Skeletal muscle tissue (tissue), 4 donors: Measurements from ENCODE around the gene PYCARD. TPM values are rescaled to one million over a fixed set of nuclear protein-coding genes. Genes with fewer than 3 reads are reported as not detected.
A peak's percentile ranks its signal among the peaks of the same experiment; 100 is the strongest.
"Not testable (repeated sequence)": the region's sequence is repeated elsewhere in the genome, so short reads cannot be mapped to it uniquely, and the experiment has no call there.

Experiments used
- H3K27ac ChIP-seq: one replicate; pipeline ENCODE4 v1.7.0; 2013; ENCODE audit warnings: mild to moderate bottlenecking, low read depth, low read length, inconsistent platforms
- H3K27me3 ChIP-seq, 3 donors: one replicate each; pipeline ENCODE4 v1.7.0; 2013; ENCODE audit warnings: low read length in 3 of 3; ENCODE audit not compliant: control insufficient read depth in 3 of 3, insufficient read depth in 3 of 3
- H3K36me3 ChIP-seq, 3 donors: one replicate each; pipeline ENCODE4 v1.7.0; 2013; ENCODE audit warnings: low read length in 3 of 3; ENCODE audit not compliant: control insufficient read depth in 3 of 3, insufficient read depth in 3 of 3
- H3K4me1 ChIP-seq, 3 donors: one replicate each; pipeline ENCODE4 v1.7.0; 2013; ENCODE audit warnings: low read length in 3 of 3, mild to moderate bottlenecking in 3 of 3; ENCODE audit not compliant: control insufficient read depth in 3 of 3, insufficient read depth in 3 of 3
- H3K4me3 ChIP-seq, 3 donors: one replicate each; pipeline ENCODE4 v1.7.0; 2013; ENCODE audit warnings: low read length in 3 of 3
- H3K9ac ChIP-seq, 3 donors: one replicate each; pipeline ENCODE4 v1.7.0; 2013; ENCODE audit warnings: low read length in 3 of 3, mild to moderate bottlenecking in 3 of 3, moderate library complexity in 2 of 3, low read depth in 1 of 3
- H3K9me3 ChIP-seq, 3 donors: one replicate each; pipeline ENCODE4 v1.7.0; 2013; ENCODE audit warnings: low read length in 3 of 3; ENCODE audit not compliant: control insufficient read depth in 3 of 3
- total RNA-seq: library from RNA; depleted of rRNA; stranded (reverse); fragments of >200 nt; gene quantifications from one replicate; pipeline ENCODE4 v1.2.3, GENCODE V29; 2014
- donor health status: Osteomylitis.

PYCARD gene
- total RNA-seq, 1 donor from 2014 or later: 27.1 TPM

DNA sequence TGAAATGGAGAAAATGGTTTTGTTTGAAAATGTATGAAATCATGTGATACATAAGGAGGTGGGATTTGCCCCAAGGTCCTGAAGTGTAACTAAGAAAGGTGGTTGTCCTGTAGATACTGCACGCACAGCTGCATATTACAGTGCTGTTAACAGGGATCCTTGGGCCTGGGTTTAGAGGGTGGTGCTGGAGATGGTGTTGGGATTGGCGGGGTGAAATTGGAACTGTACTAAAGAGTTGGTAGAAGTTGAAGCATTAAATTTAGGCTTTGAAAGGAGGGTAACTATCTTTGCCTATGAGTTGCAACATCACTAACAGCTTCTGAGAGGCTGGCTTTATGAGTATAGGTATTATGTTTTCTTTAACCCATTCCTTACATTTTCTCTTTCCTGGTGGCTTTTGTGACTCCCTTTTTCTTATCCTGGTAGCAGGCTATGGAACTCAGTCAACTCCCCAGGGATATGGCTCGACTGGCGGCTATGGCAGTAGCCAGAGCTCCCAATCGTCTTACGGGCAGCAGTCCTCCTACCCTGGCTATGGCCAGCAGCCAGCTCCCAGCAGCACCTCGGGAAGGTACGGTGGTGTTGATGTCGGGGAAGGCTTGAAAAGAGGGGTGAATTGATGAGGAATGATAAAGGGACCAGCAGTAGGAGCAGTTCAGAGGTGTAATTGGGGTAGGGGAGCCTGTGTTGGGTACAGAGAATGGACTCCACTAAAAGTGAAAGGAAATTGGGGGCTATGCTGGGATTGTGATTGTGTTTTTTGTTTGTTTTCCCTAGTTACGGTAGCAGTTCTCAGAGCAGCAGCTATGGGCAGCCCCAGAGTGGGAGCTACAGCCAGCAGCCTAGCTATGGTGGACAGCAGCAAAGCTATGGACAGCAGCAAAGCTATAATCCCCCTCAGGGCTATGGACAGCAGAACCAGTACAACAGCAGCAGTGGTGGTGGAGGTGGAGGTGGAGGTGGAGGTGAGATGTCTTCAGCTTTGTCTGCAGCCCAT is 18.8 kb downstream of the PYCARD start:
- Histone ChIP-seq H3K4me1 (peaks cover 39 to 49% (median 39%) of the 10 kb centered on the region in 3 donors), H3K4me3 (no peak overlapping the region), H3K36me3 (peaks cover 52 to 61% (median 60%) of the 10 kb centered on the region in 3 donors), H3K9ac (peak overlapping the region in 1 of 3 donors; percentile 30), H3K27me3 (no peaks in the 10 kb centered on the region), H3K9me3 (no peaks in the 10 kb centered on the region), H3K27ac (no peak overlapping the region)

DNA sequence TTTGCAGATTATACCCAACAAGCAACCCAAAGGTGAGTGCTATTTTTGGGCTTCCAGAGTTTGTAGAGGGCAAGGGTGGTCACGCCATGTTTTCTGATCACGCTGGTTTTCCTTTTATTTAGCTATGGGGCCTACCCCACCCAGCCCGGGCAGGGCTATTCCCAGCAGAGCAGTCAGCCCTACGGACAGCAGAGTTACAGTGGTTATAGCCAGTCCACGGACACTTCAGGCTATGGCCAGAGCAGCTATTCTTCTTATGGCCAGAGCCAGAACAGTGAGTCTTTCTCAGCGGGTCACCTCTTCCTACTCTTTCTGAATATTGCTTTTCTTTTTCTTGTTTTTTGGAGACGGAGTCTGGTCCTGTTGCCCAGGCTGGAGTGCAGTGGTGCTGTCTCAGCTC is 20.2 kb downstream of the PYCARD start:
- H3K9me3 ChIP-seq: no peaks in the 10 kb centered on the region
- peaks cover 42 to 48% (median 47%) of the 10 kb centered on the region in 3 donors for H3K36me3 ChIP-seq
- peak overlapping the region in 2 of 3 donors; percentile 19 to 66 for H3K9ac ChIP-seq
- H3K27me3 ChIP-seq: no peaks in the 10 kb centered on the region
- H3K4me1 ChIP-seq: peaks cover 39 to 49% (median 39%) of the 10 kb centered on the region in 3 donors
- no peak overlapping the region for H3K27ac ChIP-seq
- H3K4me3 ChIP-seq: peak overlapping the region; percentile 40 to 96 (median 53)

DNA sequence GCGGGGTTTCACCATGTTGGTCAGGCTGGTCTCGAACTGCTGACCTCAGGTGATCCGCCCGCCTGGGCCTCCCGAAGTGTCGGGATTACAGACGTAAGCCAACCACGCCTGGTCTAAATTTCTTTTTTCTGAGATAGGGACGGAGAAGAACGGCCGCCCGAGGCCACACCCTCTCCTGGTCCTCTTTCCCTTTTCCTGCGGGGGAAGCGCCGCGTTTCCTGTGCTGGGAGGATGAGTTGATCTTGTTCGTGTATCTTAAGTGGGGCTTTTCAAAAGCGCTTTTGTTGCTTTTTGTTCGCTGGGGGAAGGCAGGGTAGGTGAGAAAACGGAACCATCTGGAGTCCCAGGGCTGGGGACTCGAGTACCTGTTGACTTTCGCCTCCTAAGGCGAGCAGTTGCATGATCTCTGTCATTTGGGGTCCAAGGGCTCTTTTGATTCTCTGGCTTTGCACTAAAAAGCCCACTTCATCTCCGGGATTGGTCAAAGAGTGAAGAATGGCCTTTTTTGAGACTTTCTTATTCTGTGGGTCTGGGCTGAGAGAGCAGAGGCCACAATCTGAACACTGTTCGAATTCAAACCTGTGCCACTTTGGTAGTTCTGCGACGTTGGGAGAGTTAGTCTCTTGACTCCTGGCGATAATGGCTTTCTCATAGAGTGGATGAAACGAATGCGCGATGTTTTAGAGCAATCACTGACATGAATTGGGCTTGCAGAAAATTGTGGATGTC is 21.3 kb downstream of the PYCARD start:
- H3K27ac ChIP-seq: peak overlapping the region; percentile 98
- H3K4me1 ChIP-seq: peaks cover 39 to 40% (median 39%) of the 10 kb centered on the region in 3 donors
- H3K9ac ChIP-seq: peak overlapping the region; percentile 96 to 99 (median 98)

DNA sequence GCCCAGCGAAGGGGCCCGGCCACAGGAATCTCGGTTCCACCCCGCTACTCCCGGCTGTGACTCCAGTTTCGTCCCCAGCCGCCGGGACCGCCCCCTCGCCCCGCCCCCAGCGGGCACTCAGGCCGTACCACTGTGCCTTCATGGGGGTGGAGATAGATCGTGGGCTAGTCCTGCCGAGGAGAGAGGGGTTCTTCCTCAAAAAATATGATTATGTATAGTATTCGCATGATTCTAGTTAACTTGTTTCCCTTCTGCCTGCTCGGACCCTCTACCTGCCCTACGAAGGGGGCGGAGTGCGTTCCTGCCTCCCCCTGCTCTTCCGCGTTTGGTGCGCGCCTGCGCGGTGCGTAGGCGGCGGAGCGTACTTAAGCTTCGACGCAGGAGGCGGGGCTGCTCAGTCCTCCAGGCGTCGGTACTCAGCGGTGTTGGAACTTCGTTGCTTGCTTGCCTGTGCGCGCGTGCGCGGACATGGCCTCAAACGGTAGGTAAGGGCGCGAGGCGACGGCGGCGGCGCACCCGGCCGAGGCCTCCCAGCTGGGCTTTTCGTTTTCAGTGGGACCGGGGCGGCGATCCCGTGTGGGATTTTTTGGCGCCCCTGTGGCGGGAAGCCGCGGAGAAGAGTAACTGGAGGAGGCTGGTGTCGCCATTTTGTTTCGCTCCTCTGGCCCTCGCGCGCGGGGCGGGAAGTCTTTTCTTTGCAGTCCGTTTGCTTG is 22.7 kb downstream of the PYCARD start, which contains the start of gene FUS:
TSS of gene FUS (plus strand) at position 393 of the 713 bp plus-strand sequence. CDS start at position 469, 76 bp downstream.
- no peaks in the 10 kb centered on the region for H3K9me3 ChIP-seq
- H3K9ac ChIP-seq: peak within 1 kb of the TSS; percentile 96 to 99 (median 98)
- H3K27ac ChIP-seq: peak within 1 kb of the TSS; percentile 98
- H3K36me3 ChIP-seq: peaks cover 19 to 23% (median 22%) of the 10 kb centered on the region in 3 donors
- H3K27me3 ChIP-seq: no peaks in the 10 kb centered on the region
- peak within 1 kb of the TSS; percentile 83 to 96 (median 96) for H3K4me3 ChIP-seq
- peaks cover 39 to 40% (median 39%) of the 10 kb centered on the region in 3 donors for H3K4me1 ChIP-seq

More for the DNA sequence above, 21.3 kb downstream of the PYCARD start:
- Histone ChIP-seq H3K27me3 (no peaks in the 10 kb centered on the region), H3K9me3 (no peaks in the 10 kb centered on the region), H3K36me3 (peaks cover 31 to 37% (median 35%) of the 10 kb centered on the region in 3 donors), H3K4me3 (peak overlapping the region; percentile 83 to 96 (median 96))

DNA sequence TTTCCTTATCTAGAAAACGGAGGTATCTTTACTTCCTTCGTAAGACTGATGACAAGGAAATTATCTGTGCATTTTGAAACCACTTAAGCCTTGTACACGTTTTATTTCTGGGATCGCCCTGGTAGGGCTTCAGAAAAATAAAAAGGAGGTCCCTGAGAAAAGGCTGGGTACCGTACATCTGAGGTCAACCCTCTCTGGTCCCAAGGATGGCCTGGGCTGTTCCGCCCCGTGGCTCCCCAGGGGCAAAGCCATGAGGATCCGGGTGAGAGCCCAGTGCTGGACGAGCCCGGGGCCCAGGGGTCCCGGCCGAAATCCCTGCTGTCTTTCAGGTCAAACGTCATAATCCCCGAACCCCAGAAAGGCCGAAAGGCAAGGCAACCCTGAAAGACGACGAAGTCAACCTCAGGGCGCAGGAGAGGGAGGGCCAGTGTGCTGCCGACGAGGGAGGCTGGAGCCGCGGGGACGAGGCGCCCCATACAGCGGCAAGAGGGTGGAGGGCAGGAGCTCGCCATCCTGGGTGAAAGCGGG is 23.3 kb downstream of the PYCARD start:
- Histone ChIP-seq H3K27ac (peak overlapping the region; percentile 98), H3K27me3 (no peaks in the 10 kb centered on the region), H3K9me3 (no peaks in the 10 kb centered on the region), H3K4me3 (peak overlapping the region; percentile 83 to 96 (median 96)), H3K36me3 (peaks cover 14 to 20% (median 18%) of the 10 kb centered on the region in 3 donors), H3K4me1 (peaks cover 39 to 40% (median 39%) of the 10 kb centered on the region in 3 donors), H3K9ac (peak overlapping the region; percentile 96 to 99 (median 98))

DNA sequence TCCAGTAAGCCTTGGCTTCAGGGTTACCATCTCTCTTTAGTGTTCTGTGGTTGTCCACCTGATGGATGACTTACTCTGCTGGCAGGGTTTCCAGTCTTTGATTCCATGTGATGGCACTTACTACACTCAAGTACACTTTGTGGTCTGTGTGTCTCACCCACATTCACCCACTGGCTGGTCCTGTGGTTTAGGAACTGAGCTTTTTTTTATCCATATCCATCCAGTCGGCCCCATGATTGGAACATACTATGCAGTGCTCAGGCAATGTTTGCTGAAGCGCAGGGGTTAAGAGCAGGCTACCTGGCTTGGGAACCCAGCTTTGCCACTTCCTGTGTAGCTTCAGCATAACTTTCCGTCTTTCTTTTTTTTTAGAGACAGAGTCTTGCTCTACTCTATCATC is 25.4 kb downstream of the PYCARD start:
- Histone ChIP-seq H3K9me3 (no peaks in the 10 kb centered on the region), H3K4me1 (peaks cover 19 to 20% (median 19%) of the 10 kb centered on the region in 3 donors), H3K9ac (no peak overlapping the region), H3K4me3 (no peak overlapping the region), H3K27ac (no peak overlapping the region), H3K27me3 (no peaks in the 10 kb centered on the region), H3K36me3 (no peaks in the 10 kb centered on the region)

DNA sequence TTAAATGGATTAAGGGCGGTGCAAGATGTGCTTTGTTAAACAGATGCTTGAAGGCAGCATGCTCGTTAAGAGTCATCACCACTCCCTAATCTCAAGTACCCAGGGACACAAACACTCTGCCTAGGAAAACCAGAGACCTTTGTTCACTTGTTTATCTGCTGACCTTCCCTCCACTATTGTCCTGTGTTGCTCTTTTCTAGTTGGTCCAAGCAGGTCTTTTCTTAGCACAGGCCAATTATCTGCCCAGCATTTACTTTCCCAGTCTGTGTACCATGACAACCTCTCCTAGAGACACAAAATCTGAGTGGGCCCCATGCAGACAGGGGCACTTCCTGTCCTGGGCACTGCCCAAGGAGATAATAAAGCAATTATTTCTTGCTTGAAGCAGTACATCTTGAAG is 32.5 kb downstream of the PYCARD start:
- H3K4me3 ChIP-seq, H3K4me1 ChIP-seq, H3K9ac ChIP-seq, H3K9me3 ChIP-seq, H3K36me3 ChIP-seq, H3K27me3 ChIP-seq, H3K27ac ChIP-seq: not testable (repeated sequence)

DNA sequence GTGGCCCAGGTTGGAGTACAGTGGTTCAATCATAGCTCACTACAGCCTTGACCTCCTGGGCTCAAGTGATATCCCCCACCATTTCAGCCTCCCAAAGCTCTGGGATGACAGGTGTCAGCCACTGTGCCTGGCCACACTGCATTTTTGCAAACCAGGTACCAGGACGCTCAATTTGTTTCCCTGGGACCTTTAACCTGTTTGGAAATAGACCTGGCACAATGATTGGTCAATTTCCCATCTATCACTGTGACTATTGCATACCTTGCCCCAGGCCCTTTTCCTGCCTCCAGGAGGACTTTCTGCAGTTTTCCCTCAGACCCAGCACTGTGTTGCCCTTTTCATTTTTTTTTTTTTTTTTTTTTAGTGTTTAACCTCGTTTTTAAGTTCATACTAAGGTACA is 33.7 kb downstream of the PYCARD start:
- no peaks in the 10 kb centered on the region for H3K27me3 ChIP-seq
- H3K36me3 ChIP-seq: no peaks in the 10 kb centered on the region
- no peak overlapping the region for H3K9ac ChIP-seq
- H3K4me1 ChIP-seq: no peaks in the 10 kb centered on the region
- no peak overlapping the region for H3K4me3 ChIP-seq
- no peak overlapping the region for H3K27ac ChIP-seq
- no peaks in the 10 kb centered on the region for H3K9me3 ChIP-seq

DNA sequence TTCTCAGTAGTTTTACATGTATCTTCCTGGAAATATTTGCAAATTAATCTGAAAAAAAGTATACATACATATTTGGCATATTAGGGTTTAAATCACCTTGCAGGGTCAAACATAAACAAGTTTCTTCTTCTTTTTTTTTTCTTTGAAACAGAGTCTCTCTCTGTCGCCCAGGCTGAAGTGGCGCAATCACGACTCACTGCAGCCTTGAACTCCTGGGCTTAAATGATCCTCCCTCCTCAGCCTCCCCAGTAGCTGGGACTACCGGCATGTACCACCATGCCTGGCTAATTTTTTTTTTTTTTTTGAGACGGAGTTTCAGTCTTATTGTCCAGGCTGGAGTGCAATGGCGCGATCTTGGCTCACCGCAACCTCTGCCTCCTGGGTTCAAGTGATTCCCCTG is 35.2 kb downstream of the PYCARD start:
- Histone ChIP-seq H3K9me3 (no peaks in the 10 kb centered on the region), H3K9ac (no peak overlapping the region)

More for the DNA sequence above, 35.2 kb downstream of the PYCARD start:
- no peaks in the 10 kb centered on the region for H3K27me3 ChIP-seq
- H3K27ac ChIP-seq: no peak overlapping the region
- no peaks in the 10 kb centered on the region for H3K4me1 ChIP-seq
- no peak overlapping the region for H3K4me3 ChIP-seq
- no peaks in the 10 kb centered on the region for H3K36me3 ChIP-seq
